OCI-LY3 (cell line): Measurements from ENCODE around the gene PTPRD.
"Not testable (repeated sequence)": the region's sequence is repeated elsewhere in the genome, so short reads cannot be mapped to it uniquely, and the experiment has no call there.

Experiments
- H2AFZ ChIP-seq: fragments of 200-600, 300-600 bp; shearing (Covaris generic); 2 replicates; pipeline ENCODE4 v1.6.0; 2014; ENCODE audit warnings: antibody characterized with exemption, low read depth, low read length
- H3K27ac ChIP-seq: fragments of 200-600, 300-600 bp; sonication (generic); 2 replicates; pipeline ENCODE4 v1.5.1; 2014; ENCODE audit warnings: mild to moderate bottlenecking, low read length, moderate library complexity, mixed read lengths
- H3K27me3 ChIP-seq: fragments of 200-600, 300-600 bp; sonication (generic); 2 replicates; pipeline ENCODE4 v1.6.1; 2014; ENCODE audit warnings: low read depth, low read length, mixed read lengths
- H3K36me3 ChIP-seq: fragments of 200-600, 300-600 bp; sonication (generic); replicated peaks from 2 replicates; pipeline ENCODE3; 2014; ENCODE audit warnings: low read depth, low read length, mixed read lengths
- H3K4me1 ChIP-seq: fragments of 300-600, 200-600 bp; sonication (generic); 2 replicates; pipeline ENCODE4 v1.6.1; 2014; ENCODE audit warnings: low read length, mixed read lengths
- H3K4me2 ChIP-seq: fragments of 200-600, 300-600 bp; sonication (generic); 2 replicates; pipeline ENCODE4 v1.6.1; 2014; ENCODE audit warnings: low read length, mixed read lengths
- H3K4me3 ChIP-seq: fragments of 300-600, 200-600 bp; sonication (generic); 2 replicates; pipeline ENCODE4 v1.5.1; 2014; ENCODE audit warnings: antibody characterized with exemption, mild to moderate bottlenecking, low read length, moderate library complexity
- H3K79me2 ChIP-seq: fragments of 300-600, 200-600 bp; shearing (Covaris generic); 2 replicates; pipeline ENCODE4 v1.6.1; 2014; ENCODE audit warnings: mild to moderate bottlenecking, low read length, mixed read lengths
- H3K9ac ChIP-seq: fragments of 300-600, 200-600 bp; shearing (Covaris generic); 2 replicates; pipeline ENCODE4 v1.6.0; 2014; ENCODE audit warnings: mild to moderate bottlenecking, low read length, moderate library complexity
- H3K9me3 ChIP-seq: fragments of 200-600, 300-600 bp; shearing (Covaris generic); 2 replicates; pipeline ENCODE4 v1.6.1; 2014; ENCODE audit warnings: low read length, mixed read lengths; ENCODE audit not compliant: insufficient read depth
- H4K20me1 ChIP-seq: fragments of 200-600, 300-600 bp; sonication (generic); 2 replicates; pipeline ENCODE4 v1.6.1; 2016; ENCODE audit warnings: low read length, mixed read lengths; ENCODE audit not compliant: insufficient read depth
- EZH2phosphoT487 ChIP-seq: fragments of 200-600 bp; shearing (Covaris generic); IDR thresholded peaks from 2 replicates; pipeline ENCODE4 v1.6.1; 2018; ENCODE audit warnings: antibody characterized with exemption, mixed run types, low read depth
- TF ChIP-seq, protein P1 (sequence below): fragments of 200-600, 300-600 bp; sonication (generic); IDR thresholded peaks from 2 replicates; pipeline ENCODE4 v1.5.1; 2014; ENCODE audit warnings: antibody characterized with exemption, low read length, low read depth

Gene PTPRD

DNA sequence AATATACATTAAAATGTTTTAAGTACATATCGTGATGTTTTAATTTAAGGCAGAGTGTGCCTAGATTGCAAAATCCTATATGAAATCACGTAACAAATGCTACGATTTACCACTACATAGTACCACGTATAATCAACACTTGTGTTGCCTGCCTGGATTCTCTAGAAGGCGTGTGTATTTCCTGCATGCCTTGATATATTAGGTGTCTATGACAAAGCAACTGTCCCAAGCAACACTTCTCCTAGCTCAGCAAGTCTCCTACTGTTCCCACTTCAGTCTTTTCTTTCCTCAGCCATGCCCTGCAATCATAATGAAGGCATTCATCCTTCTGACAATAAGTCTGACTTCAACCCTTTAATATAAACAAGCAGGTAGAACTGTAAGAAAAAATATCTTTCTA lies 89.6 kb downstream of the PTPRD start:
- H3K4me1 ChIP-seq, result no peaks in the 10 kb centered on the region
- TF ChIP-seq EZH2phosphoT487, result no peak
- TF ChIP-seq, protein P1, sequence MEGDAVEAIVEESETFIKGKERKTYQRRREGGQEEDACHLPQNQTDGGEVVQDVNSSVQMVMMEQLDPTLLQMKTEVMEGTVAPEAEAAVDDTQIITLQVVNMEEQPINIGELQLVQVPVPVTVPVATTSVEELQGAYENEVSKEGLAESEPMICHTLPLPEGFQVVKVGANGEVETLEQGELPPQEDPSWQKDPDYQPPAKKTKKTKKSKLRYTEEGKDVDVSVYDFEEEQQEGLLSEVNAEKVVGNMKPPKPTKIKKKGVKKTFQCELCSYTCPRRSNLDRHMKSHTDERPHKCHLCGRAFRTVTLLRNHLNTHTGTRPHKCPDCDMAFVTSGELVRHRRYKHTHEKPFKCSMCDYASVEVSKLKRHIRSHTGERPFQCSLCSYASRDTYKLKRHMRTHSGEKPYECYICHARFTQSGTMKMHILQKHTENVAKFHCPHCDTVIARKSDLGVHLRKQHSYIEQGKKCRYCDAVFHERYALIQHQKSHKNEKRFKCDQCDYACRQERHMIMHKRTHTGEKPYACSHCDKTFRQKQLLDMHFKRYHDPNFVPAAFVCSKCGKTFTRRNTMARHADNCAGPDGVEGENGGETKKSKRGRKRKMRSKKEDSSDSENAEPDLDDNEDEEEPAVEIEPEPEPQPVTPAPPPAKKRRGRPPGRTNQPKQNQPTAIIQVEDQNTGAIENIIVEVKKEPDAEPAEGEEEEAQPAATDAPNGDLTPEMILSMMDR, result no peak
- no peaks in the 10 kb centered on the region for H4K20me1 ChIP-seq
- no peak overlapping the region for H2AFZ ChIP-seq
- H3K4me3 ChIP-seq, result no peak overlapping the region
- H3K9me3 ChIP-seq, result no peaks in the 10 kb centered on the region
- H3K4me2 ChIP-seq, result no peak overlapping the region
- H3K79me2 ChIP-seq, result no peaks in the 10 kb centered on the region
- no peak overlapping the region for H3K27ac ChIP-seq
- H3K27me3 ChIP-seq, result no peaks in the 10 kb centered on the region
- no peaks in the 10 kb centered on the region for H3K36me3 ChIP-seq
- H3K9ac ChIP-seq, result no peak overlapping the region

DNA sequence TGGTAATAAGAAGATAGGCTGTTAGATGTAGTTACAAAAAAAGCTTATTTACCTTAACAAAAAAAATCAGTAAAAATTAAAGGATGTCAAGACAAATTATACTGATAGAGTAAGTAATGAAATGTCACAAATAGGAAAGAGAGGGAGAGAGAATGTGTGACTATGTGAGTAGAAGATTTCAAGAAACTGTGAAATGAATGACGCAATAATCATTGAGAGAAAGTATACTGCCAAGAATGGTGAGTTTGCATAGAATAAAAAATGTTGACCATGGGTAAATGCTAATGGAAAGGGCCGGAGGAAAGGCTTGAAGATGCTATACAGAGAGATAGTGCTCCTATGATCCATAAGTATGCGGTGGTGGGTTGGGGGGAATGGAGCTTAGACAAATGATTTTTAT lies 100.7 kb downstream of the PTPRD start:
- Histone ChIP-seq H3K9me3 (no peaks in the 10 kb centered on the region), H3K4me3 (no peak overlapping the region), H3K27me3 (no peaks in the 10 kb centered on the region), H3K4me2 (no peak overlapping the region), H2AFZ (no peak overlapping the region), H3K4me1 (no peaks in the 10 kb centered on the region), H3K36me3 (no peaks in the 10 kb centered on the region), H3K9ac (no peak overlapping the region), H3K27ac (no peak overlapping the region), H3K79me2 (no peaks in the 10 kb centered on the region), H4K20me1 (no peaks in the 10 kb centered on the region)
- no peak for TF ChIP-seq EZH2phosphoT487
- TF ChIP-seq, protein P1, result no peak

DNA sequence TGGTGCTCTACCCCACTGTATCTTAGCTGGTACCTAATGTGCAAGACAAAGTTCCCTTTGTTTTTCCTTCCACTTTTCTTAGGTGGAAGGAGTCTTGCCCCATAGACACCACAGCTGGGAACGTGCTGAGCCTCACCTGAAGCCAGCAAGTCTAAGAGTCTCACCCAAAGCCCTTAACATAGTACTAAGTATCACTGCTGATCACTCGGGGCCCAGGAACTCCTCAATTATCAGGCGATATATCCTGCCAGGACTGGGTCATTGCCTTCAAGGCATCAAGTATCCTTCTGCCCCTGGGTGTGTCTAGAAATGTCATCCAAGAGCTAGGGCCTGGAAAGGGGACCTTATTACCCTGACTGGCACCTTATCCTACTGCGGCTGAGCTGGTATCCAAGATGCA lies 123.9 kb downstream of the PTPRD start:
- no peak for TF ChIP-seq EZH2phosphoT487
- TF ChIP-seq, protein P1, result no peak
- H3K4me2 ChIP-seq, result no peak overlapping the region
- no peaks in the 10 kb centered on the region for H3K9me3 ChIP-seq
- no peak overlapping the region for H2AFZ ChIP-seq
- no peak overlapping the region for H3K9ac ChIP-seq
- H3K4me1 ChIP-seq, result no peaks in the 10 kb centered on the region
- H3K79me2 ChIP-seq, result no peaks in the 10 kb centered on the region
- H4K20me1 ChIP-seq, result no peaks in the 10 kb centered on the region
- no peak overlapping the region for H3K27ac ChIP-seq
- no peaks in the 10 kb centered on the region for H3K36me3 ChIP-seq
- H3K27me3 ChIP-seq, result no peaks in the 10 kb centered on the region
- no peak overlapping the region for H3K4me3 ChIP-seq

DNA sequence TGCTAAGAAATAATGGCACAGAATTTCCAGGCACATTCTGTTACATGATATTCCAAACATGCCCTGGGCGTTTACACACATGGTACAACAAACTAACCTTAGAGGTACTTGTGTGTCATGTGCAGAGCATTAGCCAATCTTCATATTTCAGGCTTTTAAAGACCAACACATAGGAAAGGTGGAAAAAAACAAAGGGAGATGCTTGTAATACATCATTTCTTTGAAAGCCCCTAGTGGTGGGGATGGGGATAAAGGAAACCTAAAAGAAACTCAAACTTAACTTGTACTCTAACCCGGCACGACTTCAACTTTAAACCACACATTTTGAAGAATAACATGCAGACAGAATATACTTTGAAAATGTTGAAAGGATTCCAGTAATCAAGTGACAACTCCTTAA lies 133.6 kb downstream of the PTPRD start:
- Histone ChIP-seq H3K36me3 (no peaks in the 10 kb centered on the region), H2AFZ (no peak overlapping the region), H3K4me3 (no peak overlapping the region), H3K27ac (no peak overlapping the region), H3K9ac (no peak overlapping the region), H3K27me3 (no peaks in the 10 kb centered on the region), H3K4me2 (no peak overlapping the region), H3K9me3 (no peaks in the 10 kb centered on the region), H3K79me2 (no peaks in the 10 kb centered on the region), H3K4me1 (no peaks in the 10 kb centered on the region), H4K20me1 (no peaks in the 10 kb centered on the region)
- TF ChIP-seq, protein P1, result peak; percentile 25
- no peak for TF ChIP-seq EZH2phosphoT487

DNA sequence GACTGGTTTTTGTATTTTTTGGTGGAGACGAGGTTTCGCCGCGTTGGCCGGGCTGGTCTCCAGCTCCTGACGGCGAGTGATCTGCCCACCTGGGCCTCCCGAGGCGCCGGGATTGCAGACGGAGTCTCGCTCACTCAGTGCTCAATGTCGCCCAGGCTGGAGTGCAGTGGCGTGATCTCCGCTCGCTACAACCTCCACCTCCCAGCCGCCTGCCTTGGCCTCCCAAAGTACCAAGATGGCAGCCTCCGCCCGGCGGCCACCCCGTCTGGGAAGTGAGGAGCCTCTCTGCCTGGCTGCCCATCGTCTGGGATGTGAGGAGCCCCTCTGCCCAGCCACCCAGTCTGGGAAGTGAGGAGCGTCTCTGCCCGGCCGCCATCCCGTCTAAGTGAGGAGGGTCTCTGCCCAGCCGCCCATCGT lies 163.6 kb downstream of the PTPRD start:
- not testable (repeated sequence) for H3K4me2 ChIP-seq, H4K20me1 ChIP-seq, H3K36me3 ChIP-seq, H2AFZ ChIP-seq, H3K9me3 ChIP-seq, H3K9ac ChIP-seq, H3K4me3 ChIP-seq, H3K4me1 ChIP-seq, H3K27me3 ChIP-seq, H3K27ac ChIP-seq, H3K79me2 ChIP-seq
